Measurements from ENCODE around the gene AP5M1.
A peak's percentile ranks its signal among the peaks of the same experiment; 100 is the strongest.
"Not testable (repeated sequence)": the region's sequence is repeated elsewhere in the genome, so short reads cannot be mapped to it uniquely, and the experiment has no call there.

AP5M1 gene

GRCh38 chr14:57268161-57269069 lies at the start of gene AP5M1, which contains the start of gene EXOC5:
Gene AP5M1 (plus strand): TSS chr14:57268971. CDS start chr14:57269315, 344 bp downstream.
Gene EXOC5 (minus strand): TSS chr14:57268905. CDS start chr14:57268648, 257 bp downstream.
- Histone ChIP-seq H3K9me3 (ENCODE audit: control insufficient read depth in 2 of 2, low read length in 2 of 2) (no peaks in the 10 kb centered on the region), H3K4me1 (ENCODE audit: control insufficient read depth, insufficient read depth, low read length) (peaks cover 3% of the 10 kb centered on the region), H3K9ac (ENCODE audit: low read length in 2 of 2) (peak within 1 kb of the TSS; percentile 92 to 93), H3K36me3 (ENCODE audit: control insufficient read depth in 2 of 2, insufficient read depth in 2 of 2, low read length in 2 of 2) (no peaks in the 10 kb centered on the region), H3K27me3 (ENCODE audit: control insufficient read depth in 1 of 2, insufficient read depth in 2 of 2, low read length in 2 of 2) (no peaks in the 10 kb centered on the region), H3K27ac (ENCODE audit: low read length) (peak within 1 kb of the TSS; percentile 74), H3K4me3 (ENCODE audit: low read length in 2 of 2) (peak within 1 kb of the TSS; percentile 91 to 95)

- no peaks in the 10 kb centered on the region for H3K9me3 ChIP-seq (ENCODE audit: control insufficient read depth in 2 of 2, low read length in 2 of 2)
- H3K27me3 ChIP-seq (ENCODE audit: control insufficient read depth in 1 of 2, insufficient read depth in 2 of 2, low read length in 2 of 2): no peaks in the 10 kb centered on the region
- no peak overlapping the region for H3K4me3 ChIP-seq (ENCODE audit: low read length in 2 of 2)
- no peak overlapping the region for H3K9ac ChIP-seq (ENCODE audit: low read length in 2 of 2)
- H3K36me3 ChIP-seq (ENCODE audit: control insufficient read depth in 2 of 2, insufficient read depth in 2 of 2, low read length in 2 of 2): peaks cover 6 to 7% of the 10 kb centered on the region in 2 donors
- no peaks in the 10 kb centered on the region for H3K4me1 ChIP-seq (ENCODE audit: control insufficient read depth, insufficient read depth, low read length)
- no peak overlapping the region for H3K27ac ChIP-seq (ENCODE audit: low read length)
Measured at GRCh38 chr14:57221931-57222330, 46.8 kb upstream of the AP5M1 start.

- Histone ChIP-seq H3K9ac (ENCODE audit: low read length in 2 of 2) (no peak overlapping the region), H3K36me3 (ENCODE audit: control insufficient read depth in 2 of 2, insufficient read depth in 2 of 2, low read length in 2 of 2) (peaks cover 0 to 8% of the 10 kb centered on the region in 2 donors), H3K27ac (ENCODE audit: low read length) (no peak overlapping the region), H3K9me3 (ENCODE audit: control insufficient read depth in 2 of 2, low read length in 2 of 2) (no peaks in the 10 kb centered on the region), H3K4me3 (ENCODE audit: low read length in 2 of 2) (no peak overlapping the region), H3K4me1 (ENCODE audit: control insufficient read depth, insufficient read depth, low read length) (no peaks in the 10 kb centered on the region), H3K27me3 (ENCODE audit: control insufficient read depth in 1 of 2, insufficient read depth in 2 of 2, low read length in 2 of 2) (no peaks in the 10 kb centered on the region)
Measured at GRCh38 chr14:57227083-57227482, 41.7 kb upstream of the AP5M1 start.

- H3K9me3 ChIP-seq (ENCODE audit: control insufficient read depth in 2 of 2, low read length in 2 of 2); H3K9ac ChIP-seq (ENCODE audit: low read length in 2 of 2); H3K27me3 ChIP-seq (ENCODE audit: control insufficient read depth in 1 of 2, insufficient read depth in 2 of 2, low read length in 2 of 2); H3K4me1 ChIP-seq (ENCODE audit: control insufficient read depth, insufficient read depth, low read length); H3K4me3 ChIP-seq (ENCODE audit: low read length in 2 of 2); H3K27ac ChIP-seq (ENCODE audit: low read length): not testable (repeated sequence)
- H3K36me3 ChIP-seq (ENCODE audit: control insufficient read depth in 2 of 2, insufficient read depth in 2 of 2, low read length in 2 of 2): peaks cover 3 to 10% of the 10 kb centered on the region in 2 donors
Measured at GRCh38 chr14:57228320-57228719, 40.5 kb upstream of the AP5M1 start.

GRCh38 chr14:57232006-57232405 lies 36.8 kb upstream of the AP5M1 start:
- Histone ChIP-seq H3K36me3 (ENCODE audit: control insufficient read depth in 2 of 2, insufficient read depth in 2 of 2, low read length in 2 of 2) (peaks cover 3 to 10% of the 10 kb centered on the region in 2 donors), H3K27me3 (ENCODE audit: control insufficient read depth in 1 of 2, insufficient read depth in 2 of 2, low read length in 2 of 2) (no peaks in the 10 kb centered on the region), H3K4me1 (ENCODE audit: control insufficient read depth, insufficient read depth, low read length) (no peaks in the 10 kb centered on the region), H3K4me3 (ENCODE audit: low read length in 2 of 2) (no peak overlapping the region), H3K27ac (ENCODE audit: low read length) (no peak overlapping the region), H3K9me3 (ENCODE audit: control insufficient read depth in 2 of 2, low read length in 2 of 2) (no peaks in the 10 kb centered on the region), H3K9ac (ENCODE audit: low read length in 2 of 2) (no peak overlapping the region)

- H3K36me3 ChIP-seq (ENCODE audit: control insufficient read depth in 2 of 2, insufficient read depth in 2 of 2, low read length in 2 of 2); H3K9ac ChIP-seq (ENCODE audit: low read length in 2 of 2); H3K27ac ChIP-seq (ENCODE audit: low read length); H3K27me3 ChIP-seq (ENCODE audit: control insufficient read depth in 1 of 2, insufficient read depth in 2 of 2, low read length in 2 of 2); H3K9me3 ChIP-seq (ENCODE audit: control insufficient read depth in 2 of 2, low read length in 2 of 2); H3K4me3 ChIP-seq (ENCODE audit: low read length in 2 of 2); H3K4me1 ChIP-seq (ENCODE audit: control insufficient read depth, insufficient read depth, low read length): not testable (repeated sequence)
Measured at GRCh38 chr14:57240115-57240514, 28.7 kb upstream of the AP5M1 start.

- Histone ChIP-seq H3K27ac (ENCODE audit: low read length) (no peak overlapping the region), H3K4me1 (ENCODE audit: control insufficient read depth, insufficient read depth, low read length) (no peaks in the 10 kb centered on the region), H3K27me3 (ENCODE audit: control insufficient read depth in 1 of 2, insufficient read depth in 2 of 2, low read length in 2 of 2) (no peaks in the 10 kb centered on the region), H3K9me3 (ENCODE audit: control insufficient read depth in 2 of 2, low read length in 2 of 2) (no peaks in the 10 kb centered on the region), H3K4me3 (ENCODE audit: low read length in 2 of 2) (no peak overlapping the region), H3K9ac (ENCODE audit: low read length in 2 of 2) (no peak overlapping the region), H3K36me3 (ENCODE audit: control insufficient read depth in 2 of 2, insufficient read depth in 2 of 2, low read length in 2 of 2) (peaks cover 0 to 9% of the 10 kb centered on the region in 2 donors)
Measured at GRCh38 chr14:57243320-57243719, 25.5 kb upstream of the AP5M1 start.

GRCh38 chr14:57244106-57244505 lies 24.7 kb upstream of the AP5M1 start:
- H3K9ac ChIP-seq (ENCODE audit: low read length in 2 of 2): no peak overlapping the region
- peaks cover 0 to 6% of the 10 kb centered on the region in 2 donors for H3K36me3 ChIP-seq (ENCODE audit: control insufficient read depth in 2 of 2, insufficient read depth in 2 of 2, low read length in 2 of 2)
- no peak overlapping the region for H3K4me3 ChIP-seq (ENCODE audit: low read length in 2 of 2)
- no peak overlapping the region for H3K27ac ChIP-seq (ENCODE audit: low read length)
- H3K9me3 ChIP-seq (ENCODE audit: control insufficient read depth in 2 of 2, low read length in 2 of 2): no peaks in the 10 kb centered on the region
- no peaks in the 10 kb centered on the region for H3K4me1 ChIP-seq (ENCODE audit: control insufficient read depth, insufficient read depth, low read length)
- no peaks in the 10 kb centered on the region for H3K27me3 ChIP-seq (ENCODE audit: control insufficient read depth in 1 of 2, insufficient read depth in 2 of 2, low read length in 2 of 2)

GRCh38 chr14:57245941-57246340 lies 22.8 kb upstream of the AP5M1 start:
- H3K27me3 ChIP-seq (ENCODE audit: control insufficient read depth in 1 of 2, insufficient read depth in 2 of 2, low read length in 2 of 2): no peaks in the 10 kb centered on the region

GRCh38 chr14:57246933-57247657 lies 21.7 kb upstream of the AP5M1 start:
- Histone ChIP-seq H3K9ac (ENCODE audit: low read length in 2 of 2) (no peak overlapping the region), H3K4me1 (ENCODE audit: control insufficient read depth, insufficient read depth, low read length) (no peaks in the 10 kb centered on the region), H3K27ac (ENCODE audit: low read length) (no peak overlapping the region), H3K27me3 (ENCODE audit: control insufficient read depth in 1 of 2, insufficient read depth in 2 of 2, low read length in 2 of 2) (no peaks in the 10 kb centered on the region), H3K36me3 (ENCODE audit: control insufficient read depth in 2 of 2, insufficient read depth in 2 of 2, low read length in 2 of 2) (peaks cover 0 to 6% of the 10 kb centered on the region in 2 donors), H3K9me3 (ENCODE audit: control insufficient read depth in 2 of 2, low read length in 2 of 2) (no peaks in the 10 kb centered on the region), H3K4me3 (ENCODE audit: low read length in 2 of 2) (no peak overlapping the region)

More at GRCh38 chr14:57245941-57246340, 22.8 kb upstream of the AP5M1 start:
- no peaks in the 10 kb centered on the region for H3K4me1 ChIP-seq (ENCODE audit: control insufficient read depth, insufficient read depth, low read length)
- H3K36me3 ChIP-seq (ENCODE audit: control insufficient read depth in 2 of 2, insufficient read depth in 2 of 2, low read length in 2 of 2): peaks cover 0 to 6% of the 10 kb centered on the region in 2 donors
- no peak overlapping the region for H3K9ac ChIP-seq (ENCODE audit: low read length in 2 of 2)
- no peak overlapping the region for H3K27ac ChIP-seq (ENCODE audit: low read length)
- no peaks in the 10 kb centered on the region for H3K9me3 ChIP-seq (ENCODE audit: control insufficient read depth in 2 of 2, low read length in 2 of 2)
- H3K4me3 ChIP-seq (ENCODE audit: low read length in 2 of 2): no peak overlapping the region

Data from stomach smooth muscle (tissue), 2 donors.